Vagina (tissue), 2 donors: ENCODE results near the gene P3H2.

Experiments
- CTCF ChIP-seq, 3 experiments: fragments of 450-650 bp in 2 of 3; fragments of 200-600 bp in 1 of 3; sonication (generic) in 1 of 3; IDR thresholded peaks; one replicate each; pipeline ENCODE4 v1.5.1; 2017 to 2019; ENCODE audit warnings: antibody characterized with exemption in 3 of 3, mild to moderate bottlenecking in 2 of 3, moderate library complexity in 2 of 3
- POLR2A ChIP-seq, 2 donors: fragments of 450-650 bp; IDR thresholded peaks; one replicate each; pipeline ENCODE4 v1.6.1; 2017; ENCODE audit warnings: antibody characterized with exemption in 2 of 2, mild to moderate bottlenecking in 2 of 2, moderate library complexity in 2 of 2
- POLR2AphosphoS5 ChIP-seq, 2 donors: sonication (generic); formaldehyde crosslinking; IDR thresholded peaks; one replicate each; pipeline ENCODE4 v1.9.0; 2017; ENCODE audit warnings: antibody characterized with exemption in 2 of 2, mild to moderate bottlenecking in 2 of 2, low read depth in 1 of 2; ENCODE audit not compliant: insufficient read depth in 1 of 2

GRCh38 chr3:189941125-189941524, 179.6 kb downstream of the P3H2 start:
- TF ChIP-seq CTCF (IDR thresholded peaks at IDR 0.05) (no peak), POLR2AphosphoS5 (IDR thresholded peaks at IDR 0.05; ENCODE audit: insufficient read depth in 1 of 2, low read depth in 1 of 2) (no peak), POLR2A (IDR thresholded peaks at IDR 0.05) (no peak)
